Neural progenitor cell (in vitro differentiated cells): Measurements from ENCODE around the gene GATAD2B. TPM values are rescaled to one million over a fixed set of nuclear protein-coding genes. Genes with fewer than 3 reads are reported as not detected.

ENCODE experiments used
- DNase-seq: peaks from one replicate; pipeline ENCODE4 v3.0.0-alpha.2; 2016; ENCODE audit warnings: low spot score
- H2AFZ ChIP-seq: fragments of 200-600 bp; sonication (generic); replicated peaks from 2 replicates; pipeline ENCODE4 v1.6.1; 2016; ENCODE audit warnings: antibody characterized with exemption
- H3F3A ChIP-seq: fragments of 200-600 bp; sonication (generic); 2 replicates; pipeline ENCODE4 v1.6.1; 2016; ENCODE audit warnings: antibody characterized with exemption, low read depth
- H3K27ac ChIP-seq: fragments of 200-600 bp; sonication (generic); 2 replicates; pipeline ENCODE4 v1.5.1; 2016; ENCODE audit warnings: mild to moderate bottlenecking
- H3K27me3 ChIP-seq: fragments of 200-600 bp; sonication (generic); 2 replicates; pipeline ENCODE4 v1.6.1; 2016; ENCODE audit warnings: mild to moderate bottlenecking, moderate library complexity
- H3K36me3 ChIP-seq: fragments of 200-600 bp; sonication (generic); 2 replicates; pipeline ENCODE4 v1.5.1; 2016
- H3K4me1 ChIP-seq: fragments of 200-600 bp; sonication (generic); 2 replicates; pipeline ENCODE4 v1.6.1; 2016; ENCODE audit warnings: mixed run types
- H3K4me2 ChIP-seq: fragments of 200-600 bp; sonication (generic); 2 replicates; pipeline ENCODE4 v1.6.1; 2016
- H3K4me3 ChIP-seq: fragments of 200-600 bp; sonication (generic); 2 replicates; pipeline ENCODE4 v1.5.1; 2016
- H3K79me2 ChIP-seq: fragments of 200-600 bp; sonication (generic); 2 replicates; pipeline ENCODE4 v1.6.1; 2016; ENCODE audit warnings: low read depth
- H3K9ac ChIP-seq: fragments of 200-600 bp; sonication (generic); 2 replicates; pipeline ENCODE4 v1.6.1; 2016
- H3K9me3 ChIP-seq: fragments of 200-600 bp; sonication (generic); 2 replicates; pipeline ENCODE4 v1.5.1; 2016; ENCODE audit warnings: low read depth
- H4K20me1 ChIP-seq: fragments of 200-600 bp; sonication (generic); 2 replicates; pipeline ENCODE4 v1.6.1; 2016; ENCODE audit warnings: low read depth
- H3K27ac Mint-ChIP-seq: 3 replicates; pipeline ENCODE4 v1.8.0; 2021; ENCODE audit warnings: mixed read lengths
- H3K27me3 Mint-ChIP-seq: 2 replicates; pipeline ENCODE4 v1.8.0; 2022; ENCODE audit warnings: low read depth, mild to moderate bottlenecking, inconsistent platforms, moderate library complexity, mixed read lengths; ENCODE audit not compliant: insufficient read depth
- H3K36me3 Mint-ChIP-seq: 3 replicates; pipeline ENCODE4 v1.8.0; 2021; ENCODE audit warnings: mixed read lengths
- H3K4me1 Mint-ChIP-seq: 3 replicates; pipeline ENCODE4 v1.8.0; 2021; ENCODE audit warnings: mixed read lengths
- H3K4me3 Mint-ChIP-seq: 3 replicates; pipeline ENCODE4 v1.8.0; 2021; ENCODE audit warnings: mild to moderate bottlenecking, moderate library complexity, mixed read lengths
- H3K9me3 Mint-ChIP-seq: 3 replicates; pipeline ENCODE4 v1.8.0; 2020; ENCODE audit warnings: mixed read lengths
- CTCF ChIP-seq: fragments of 200-600 bp; sonication (generic); IDR thresholded peaks from 2 replicates; pipeline ENCODE4 v1.5.1; 2017; ENCODE audit warnings: antibody characterized with exemption, mild to moderate bottlenecking
- EZH2 ChIP-seq: fragments of 200-600 bp; sonication (generic); IDR thresholded peaks from 2 replicates; pipeline ENCODE4 v1.6.1; 2017; ENCODE audit warnings: antibody characterized with exemption, mild to moderate bottlenecking, moderate library complexity
- EZH2phosphoT487 ChIP-seq: fragments of 200-600 bp; sonication (generic); IDR thresholded peaks from 2 replicates; pipeline ENCODE4 v1.6.1; 2017; ENCODE audit warnings: antibody characterized with exemption
- total RNA-seq: library from RNA; depleted of rRNA; stranded (reverse); fragments of >200 nt; gene quantifications from 2 replicates; pipeline ENCODE4 v1.2.3, GENCODE V29; 2015; ENCODE audit warnings: low replicate concordance

The GATAD2B gene
- total RNA-seq, 1 donor from 2014 or later, result 14.8 TPM

- H3F3A ChIP-seq, result peaks cover 4% of the 10 kb centered on the region
- H3K27me3 ChIP-seq, result no peaks in the 10 kb centered on the region
- H3K4me2 ChIP-seq, result no peak overlapping the region
- no peak overlapping the region for H3K4me3 Mint-ChIP-seq
- H3K36me3 Mint-ChIP-seq, result peaks cover 29% of the 10 kb centered on the region
- no peak overlapping the region for H3K9ac ChIP-seq
- H3K4me3 ChIP-seq, result no peak overlapping the region
- no peak for DNase-seq
- no peaks in the 10 kb centered on the region for H3K9me3 ChIP-seq
- peaks cover 8% of the 10 kb centered on the region for H3K27me3 Mint-ChIP-seq
- H3K36me3 ChIP-seq, result no peaks in the 10 kb centered on the region
- no peaks in the 10 kb centered on the region for H3K4me1 ChIP-seq
- H3K79me2 ChIP-seq, result no peaks in the 10 kb centered on the region
- H3K9me3 Mint-ChIP-seq, result no peaks in the 10 kb centered on the region
- no peak overlapping the region for H2AFZ ChIP-seq
- H3K27ac Mint-ChIP-seq, result no peak overlapping the region
- no peak overlapping the region for H3K27ac ChIP-seq
- TF ChIP-seq CTCF, result no peak
- H3K4me1 Mint-ChIP-seq, result peaks cover 11% of the 10 kb centered on the region
- peaks cover 12% of the 10 kb centered on the region for H4K20me1 ChIP-seq
Observed at GRCh38 chr1:153805886-153806719, 116.7 kb downstream of the GATAD2B start.

- H3F3A ChIP-seq, result peaks cover 4% of the 10 kb centered on the region
- peaks cover 28% of the 10 kb centered on the region for H3K36me3 Mint-ChIP-seq
- no peaks in the 10 kb centered on the region for H3K36me3 ChIP-seq
- H2AFZ ChIP-seq, result no peak overlapping the region
- H3K9me3 Mint-ChIP-seq, result no peaks in the 10 kb centered on the region
- no peak overlapping the region for H3K27ac Mint-ChIP-seq
- no peak overlapping the region for H3K4me2 ChIP-seq
- H3K4me3 Mint-ChIP-seq, result no peak overlapping the region
- peaks cover 11% of the 10 kb centered on the region for H3K4me1 Mint-ChIP-seq
- H3K4me1 ChIP-seq, result no peaks in the 10 kb centered on the region
- no peak overlapping the region for H3K9ac ChIP-seq
- H3K4me3 ChIP-seq, result no peak overlapping the region
- no peak for DNase-seq
- H3K79me2 ChIP-seq, result no peaks in the 10 kb centered on the region
- H4K20me1 ChIP-seq, result peaks cover 12% of the 10 kb centered on the region
- no peak for TF ChIP-seq CTCF
- no peak for TF ChIP-seq EZH2
- TF ChIP-seq EZH2phosphoT487, result no peak
- H3K27ac ChIP-seq, result no peak overlapping the region
- H3K9me3 ChIP-seq, result no peaks in the 10 kb centered on the region
- H3K27me3 Mint-ChIP-seq, result peaks cover 8% of the 10 kb centered on the region
- H3K27me3 ChIP-seq, result no peaks in the 10 kb centered on the region
Observed at GRCh38 chr1:153805042-153805745, 117.6 kb downstream of the GATAD2B start.

GRCh38 chr1:153804112-153804511 lies 118.7 kb downstream of the GATAD2B start:
- Histone ChIP-seq H3K9me3 (no peaks in the 10 kb centered on the region), H3K27me3 (no peaks in the 10 kb centered on the region), H3K4me2 (no peak overlapping the region), H3F3A (peaks cover 4% of the 10 kb centered on the region), H3K9ac (no peak overlapping the region), H3K4me1 (no peaks in the 10 kb centered on the region), H3K79me2 (no peaks in the 10 kb centered on the region), H3K36me3 (no peaks in the 10 kb centered on the region), H4K20me1 (peaks cover 12% of the 10 kb centered on the region), H3K27ac (no peak overlapping the region), H2AFZ (no peak overlapping the region), H3K4me3 (no peak overlapping the region)
- Mint-ChIP-seq H3K27me3 (peaks cover 8% of the 10 kb centered on the region), H3K9me3 (no peaks in the 10 kb centered on the region), H3K4me1 (peaks cover 11% of the 10 kb centered on the region), H3K4me3 (no peak overlapping the region), H3K36me3 (peaks cover 22% of the 10 kb centered on the region), H3K27ac (no peak overlapping the region)
- no peak for DNase-seq
- TF ChIP-seq CTCF, result no peak
- no peak for TF ChIP-seq EZH2phosphoT487
- no peak for TF ChIP-seq EZH2
